Mesenchymal stem cell (in vitro differentiated cells and primary cell): Measurements from ENCODE around the gene CTRB1.

ENCODE experiments used
- DNase-seq: peaks from one replicate; pipeline ENCODE4 v3.0.0-alpha.2; 2013
- H2AFZ ChIP-seq: one replicate; pipeline ENCODE4 v1.6.1; 2013; ENCODE audit warnings: low read depth, mild to moderate bottlenecking, control low read depth, inconsistent platforms, low read length, moderate library complexity
- H2AK5ac ChIP-seq: 2 replicates; pipeline ENCODE4 v1.6.1; 2013; ENCODE audit warnings: low read length, moderate library complexity, mild to moderate bottlenecking, inconsistent platforms; ENCODE audit not compliant: severe bottlenecking
- H2BK120ac ChIP-seq: one replicate; pipeline ENCODE4 v1.6.1; 2013; ENCODE audit warnings: low read depth, mild to moderate bottlenecking, inconsistent platforms, low read length, moderate library complexity
- H2BK12ac ChIP-seq, 2 experiments: one replicate each; pipeline ENCODE4 v1.6.1; 2013; ENCODE audit warnings: inconsistent platforms in 2 of 2, low read length in 2 of 2, mild to moderate bottlenecking in 2 of 2, moderate library complexity in 2 of 2, control low read depth in 1 of 2
- H2BK15ac ChIP-seq: one replicate; pipeline ENCODE4 v1.6.1; 2013; ENCODE audit warnings: mild to moderate bottlenecking, low read depth, inconsistent platforms; ENCODE audit not compliant: poor library complexity, severe bottlenecking
- H2BK5ac ChIP-seq: 2 replicates; pipeline ENCODE4 v1.6.1; 2013; ENCODE audit warnings: low read depth, mild to moderate bottlenecking, low read length, control low read depth, inconsistent platforms; ENCODE audit not compliant: poor library complexity, severe bottlenecking
- H3K14ac ChIP-seq, 2 experiments: one replicate each; pipeline ENCODE4 v1.6.1; 2013; ENCODE audit warnings: inconsistent platforms in 2 of 2, low read length in 2 of 2, control low read depth in 1 of 2, mild to moderate bottlenecking in 1 of 2, moderate library complexity in 1 of 2
- H3K18ac ChIP-seq, 2 experiments: one replicate each; pipeline ENCODE4 v1.6.1; 2013; ENCODE audit warnings: inconsistent platforms in 2 of 2, low read length in 2 of 2, control low read depth in 1 of 2, low read depth in 1 of 2, mild to moderate bottlenecking in 1 of 2
- H3K23ac ChIP-seq, 2 experiments: one replicate each; pipeline ENCODE4 v1.6.1; 2013; ENCODE audit warnings: inconsistent platforms in 2 of 2, low read length in 2 of 2, mild to moderate bottlenecking in 2 of 2, moderate library complexity in 2 of 2, control low read depth in 1 of 2
- H3K27ac ChIP-seq: 2 replicates; pipeline ENCODE4 v1.5.1; 2013; ENCODE audit warnings: mild to moderate bottlenecking, moderate library complexity, low read length, control low read depth, inconsistent platforms; ENCODE audit not compliant: poor library complexity, severe bottlenecking
- H3K27me3 ChIP-seq, 2 experiments: 2 replicates each; pipeline versions ENCODE4 v1.6.1 to v1.7.0; 2013; ENCODE audit warnings: low read length in 2 of 2, mild to moderate bottlenecking in 2 of 2, moderate library complexity in 2 of 2, control low read depth in 1 of 2, inconsistent platforms in 1 of 2; ENCODE audit not compliant: control insufficient read depth in 1 of 2, insufficient read depth in 1 of 2
- H3K36me3 ChIP-seq, 2 experiments: 2 replicates each; pipeline versions ENCODE4 v1.6.1 to v1.7.0; 2013; ENCODE audit warnings: low read length in 2 of 2, control low read depth in 1 of 2, inconsistent platforms in 1 of 2, low read depth in 1 of 2, mild to moderate bottlenecking in 1 of 2; ENCODE audit not compliant: insufficient read depth in 2 of 2, control insufficient read depth in 1 of 2
- H3K4ac ChIP-seq, 2 experiments: one replicate each; pipeline ENCODE4 v1.6.1; 2013; ENCODE audit warnings: inconsistent platforms in 2 of 2, low read length in 2 of 2, mild to moderate bottlenecking in 2 of 2, moderate library complexity in 2 of 2, control low read depth in 1 of 2, low read depth in 1 of 2
- H3K4me1 ChIP-seq: 2 replicates; pipeline ENCODE4 v1.6.1; 2013; ENCODE audit warnings: low read depth, low read length, control low read depth; ENCODE audit not compliant: control insufficient read depth, insufficient read depth
- H3K4me2 ChIP-seq: 2 replicates; pipeline ENCODE4 v1.6.1; 2013; ENCODE audit warnings: low read length, mild to moderate bottlenecking, inconsistent platforms; ENCODE audit not compliant: poor library complexity, severe bottlenecking
- H3K4me3 ChIP-seq, 2 experiments: 2 replicates each; pipeline versions ENCODE4 v1.5.1 to v1.7.0; 2013; ENCODE audit warnings: low read length in 2 of 2, mild to moderate bottlenecking in 2 of 2, control low read depth in 1 of 2, low read depth in 1 of 2; ENCODE audit not compliant: insufficient read depth in 1 of 2
- H3K79me1 ChIP-seq: replicated peaks from 2 replicates; pipeline ENCODE4 v1.6.1; 2013; ENCODE audit warnings: mild to moderate bottlenecking, control low read depth, low read length, inconsistent platforms; ENCODE audit not compliant: poor library complexity, severe bottlenecking
- H3K9ac ChIP-seq: 2 replicates; pipeline ENCODE4 v1.7.0; 2013; ENCODE audit warnings: mild to moderate bottlenecking, low read length, moderate library complexity
- H3K9me3 ChIP-seq: 2 replicates; pipeline ENCODE4 v1.7.0; 2013; ENCODE audit warnings: mild to moderate bottlenecking, low read length; ENCODE audit not compliant: control insufficient read depth
- H4K8ac ChIP-seq: one replicate; pipeline ENCODE4 v1.6.1; 2013; ENCODE audit warnings: inconsistent platforms, mild to moderate bottlenecking, low read length, moderate library complexity
- H4K91ac ChIP-seq: one replicate; pipeline ENCODE4 v1.6.1; 2013; ENCODE audit warnings: mild to moderate bottlenecking, low read length, inconsistent platforms
- WGBS: methylation state at CpG from one replicate; pipeline ENCODE4 v1.1.7; 2013; ENCODE audit warnings: mixed read lengths; 5-methylcytosine and 5-hydroxymethylcytosine counted together

The CTRB1 gene

GRCh38 chr16:75217389-75217851, 1.4 kb upstream of the CTRB1 start:
- no peaks in the 10 kb centered on the region for H3K9me3 ChIP-seq
- peaks cover 3% of the 10 kb centered on the region for H3K4me1 ChIP-seq
- H3K14ac ChIP-seq: no peak overlapping the region
- H3K18ac ChIP-seq: no peak overlapping the region
- no peak overlapping the region for H2BK5ac ChIP-seq
- H2BK15ac ChIP-seq: no peak overlapping the region
- H3K23ac ChIP-seq: no peak overlapping the region
- no peaks in the 10 kb centered on the region for H3K79me1 ChIP-seq
- H2BK120ac ChIP-seq: no peak overlapping the region
- no peak overlapping the region for H2BK12ac ChIP-seq
- no peak overlapping the region for H3K27ac ChIP-seq
- WGBS: 91% methylated on average over 11 of the region's 11 CpGs
- H2AFZ ChIP-seq: no peak overlapping the region
- H3K36me3 ChIP-seq: no peaks in the 10 kb centered on the region
- H3K27me3 ChIP-seq: no peaks in the 10 kb centered on the region
- no peak overlapping the region for H3K9ac ChIP-seq
- no peak overlapping the region for H3K4me3 ChIP-seq
- no peak overlapping the region for H4K8ac ChIP-seq
- peak overlapping the region; percentile 42 for H2AK5ac ChIP-seq
- H3K4me2 ChIP-seq: no peak overlapping the region
- H3K4ac ChIP-seq: no peak overlapping the region
- DNase-seq: no peak
- H4K91ac ChIP-seq: no peak overlapping the region

GRCh38 chr16:75219088-75219487, 300 bp downstream of the CTRB1 start:
- 94% methylated on average over 4 of the region's 4 CpGs for WGBS

GRCh38 chr16:75219838-75220237, 1.1 kb downstream of the CTRB1 start:
- Histone ChIP-seq H2AK5ac (no peak overlapping the region), H3K4me3 (peak overlapping the region in 1 of 2 experiments; percentile 68), H3K36me3 (no peaks in the 10 kb centered on the region), H3K4me1 (peaks cover 5% of the 10 kb centered on the region), H3K18ac (no peak overlapping the region), H3K27me3 (peaks cover 0 to 7% of the 10 kb centered on the region in 2 experiments), H4K91ac (no peak overlapping the region), H3K4me2 (no peak overlapping the region), H3K4ac (no peak overlapping the region), H3K79me1 (no peaks in the 10 kb centered on the region), H3K27ac (no peak overlapping the region), H3K14ac (no peak overlapping the region), H3K23ac (no peak overlapping the region), H2BK12ac (no peak overlapping the region), H2AFZ (no peak overlapping the region), H2BK120ac (no peak overlapping the region), H4K8ac (no peak overlapping the region), H2BK5ac (no peak overlapping the region), H3K9ac (peak overlapping the region; percentile 62), H2BK15ac (no peak overlapping the region), H3K9me3 (no peaks in the 10 kb centered on the region)
- 85% methylated on average over 5 of the region's 5 CpGs for WGBS
- no peak for DNase-seq

More at GRCh38 chr16:75219088-75219487, 300 bp downstream of the CTRB1 start:
- no peak overlapping the region for H4K8ac ChIP-seq
- H2AK5ac ChIP-seq: no peak overlapping the region
- H2BK15ac ChIP-seq: no peak overlapping the region
- H2BK120ac ChIP-seq: no peak overlapping the region
- no peaks in the 10 kb centered on the region for H3K9me3 ChIP-seq
- H3K4me1 ChIP-seq: peaks cover 3% of the 10 kb centered on the region
- no peak overlapping the region for H3K9ac ChIP-seq
- no peaks in the 10 kb centered on the region for H3K36me3 ChIP-seq
- H3K18ac ChIP-seq: no peak overlapping the region
- no peak overlapping the region for H2BK12ac ChIP-seq
- no peak overlapping the region for H4K91ac ChIP-seq
- DNase-seq: no peak
- no peak overlapping the region for H2AFZ ChIP-seq
- no peak overlapping the region for H3K27ac ChIP-seq
- H3K4me3 ChIP-seq: no peak overlapping the region
- H3K23ac ChIP-seq: no peak overlapping the region
- no peaks in the 10 kb centered on the region for H3K27me3 ChIP-seq
- H3K14ac ChIP-seq: no peak overlapping the region
- no peaks in the 10 kb centered on the region for H3K79me1 ChIP-seq
- no peak overlapping the region for H3K4ac ChIP-seq
- no peak overlapping the region for H2BK5ac ChIP-seq
- no peak overlapping the region for H3K4me2 ChIP-seq

- H3K9ac ChIP-seq: no peak overlapping the region
- DNase-seq: no peak
- no peak overlapping the region for H2BK15ac ChIP-seq
- no peak overlapping the region for H3K18ac ChIP-seq
- no peaks in the 10 kb centered on the region for H3K9me3 ChIP-seq
- H2AK5ac ChIP-seq: no peak overlapping the region
- H4K8ac ChIP-seq: no peak overlapping the region
- H2BK120ac ChIP-seq: no peak overlapping the region
- H3K79me1 ChIP-seq: peaks cover 2% of the 10 kb centered on the region
- H3K4me1 ChIP-seq: peaks cover 17% of the 10 kb centered on the region
- peak overlapping the region in 1 of 2 experiments; percentile 26 for H2BK12ac ChIP-seq
- H4K91ac ChIP-seq: no peak overlapping the region
- H3K4me2 ChIP-seq: no peak overlapping the region
- peaks cover 4 to 10% of the 10 kb centered on the region in 2 experiments for H3K36me3 ChIP-seq
- no peak overlapping the region for H2BK5ac ChIP-seq
- whole genome bisulfite sequencing: 85% methylated on average over 12 of the region's 16 CpGs
- H2AFZ ChIP-seq: no peak overlapping the region
- peaks cover 0 to 8% of the 10 kb centered on the region in 2 experiments for H3K27me3 ChIP-seq
- no peak overlapping the region for H3K27ac ChIP-seq
- no peak overlapping the region for H3K23ac ChIP-seq
- no peak overlapping the region for H3K4ac ChIP-seq
- H3K4me3 ChIP-seq: no peak overlapping the region
- no peak overlapping the region for H3K14ac ChIP-seq
Measured at GRCh38 chr16:75222271-75222783, 3.5 kb downstream of the CTRB1 start.
